Lower leg skin (tissue), 4 donors: Measurements from ENCODE around the gene VAV2. TPM values are rescaled to one million over a fixed set of nuclear protein-coding genes. Genes with fewer than 3 reads are reported as not detected.

Experiments
- DNase-seq, 2 donors: peaks; one replicate each; pipeline ENCODE4 v3.0.0-alpha.2; 2019; ENCODE audit warnings: low spot score in 2 of 2
- H3K4me3 ChIP-seq: fragments of 200-600 bp; sonication (generic); 2 replicates; pipeline ENCODE4 v1.5.1; 2017; ENCODE audit warnings: mild to moderate bottlenecking, low read depth; ENCODE audit not compliant: poor library complexity, severe bottlenecking
- CTCF ChIP-seq, 3 donors: fragments of 450-650 bp; IDR thresholded peaks; one replicate each; pipeline ENCODE4 v1.5.1; 2016; ENCODE audit warnings: antibody characterized with exemption in 3 of 3, mild to moderate bottlenecking in 3 of 3, moderate library complexity in 2 of 3
- POLR2A ChIP-seq, 2 donors: fragments of 450-650 bp; IDR thresholded peaks; one replicate each; pipeline ENCODE4 v1.6.1; 2016 to 2017; ENCODE audit warnings: antibody characterized with exemption in 2 of 2, mild to moderate bottlenecking in 1 of 2, moderate library complexity in 1 of 2
- whole genome bisulfite sequencing, 2 donors: methylation state at CpG; one replicate each; pipeline ENCODE4 v1.1.5; 2018; 5-methylcytosine and 5-hydroxymethylcytosine counted together
- intact Hi-C: fragments of 100-400 bp; cut with DNase I; formaldehyde crosslinking; loops from one replicate; pipeline ENCODE4 v1.15.0; 2023; ENCODE audit warnings: low total_unique reads
- total RNA-seq, 4 donors: library from RNA; depleted of rRNA; stranded (reverse); fragments of >200 nt; gene quantifications; one replicate each; pipeline ENCODE4 v1.1.0, GENCODE V29; 2016

VAV2 gene
- total RNA-seq, 4 donors from 2014 or later, result 6.8 to 9.1 (median 7.5) TPM

- 92 to 95% methylated on average over 39 to 40 of the region's 40 CpGs for WGBS, 2 donors
- DNase-seq, result no peak
- intact Hi-C loops, result no loop called here
Measured at GRCh38 chr9:133893191-133893994, 98.7 kb downstream of the VAV2 start.

GRCh38 chr9:133892193-133892920 lies 99.8 kb downstream of the VAV2 start:
- no peak for TF ChIP-seq POLR2A (IDR thresholded peaks at IDR 0.05)
- peak in 1 of 3 donors; percentile 74 for TF ChIP-seq CTCF (IDR thresholded peaks at IDR 0.05)
- no peak for DNase-seq
- H3K4me3 ChIP-seq, result no peak overlapping the region
- intact Hi-C loops, result no loop called here
- WGBS, 2 donors, result 85 to 86% methylated on average over 17 of the region's 17 CpGs

More at GRCh38 chr9:133893191-133893994, 98.7 kb downstream of the VAV2 start:
- TF ChIP-seq CTCF (IDR thresholded peaks at IDR 0.05), result no peak
- TF ChIP-seq POLR2A (IDR thresholded peaks at IDR 0.05), result no peak
- no peak overlapping the region for H3K4me3 ChIP-seq

- WGBS, 2 donors, result 83 to 90% methylated on average over 7 of the region's 7 CpGs
- DNase-seq, result no peak
- TF ChIP-seq CTCF (IDR thresholded peaks at IDR 0.05) (no peak), POLR2A (IDR thresholded peaks at IDR 0.05) (no peak)
- intact Hi-C loops, result no loop called here
- no peak overlapping the region for H3K4me3 ChIP-seq
Measured at GRCh38 chr9:133891741-133892140, 100.4 kb downstream of the VAV2 start.

- WGBS, 2 donors, result 89 to 94% methylated on average over 7 to 8 of the region's 8 CpGs
- TF ChIP-seq POLR2A (IDR thresholded peaks at IDR 0.05) (no peak), CTCF (IDR thresholded peaks at IDR 0.05) (no peak)
- intact Hi-C loops, result no loop called here
- DNase-seq, result no peak
- H3K4me3 ChIP-seq, result no peak overlapping the region
Measured at GRCh38 chr9:133890583-133890982, 101.5 kb downstream of the VAV2 start.

- no peak for DNase-seq
- TF ChIP-seq POLR2A (IDR thresholded peaks at IDR 0.05), result no peak
- TF ChIP-seq CTCF (IDR thresholded peaks at IDR 0.05), result no peak
- 76 to 78% methylated on average over 17 to 23 of the region's 24 CpGs for WGBS, 2 donors
- no peak overlapping the region for H3K4me3 ChIP-seq
- intact Hi-C loops, result no loop called here
Measured at GRCh38 chr9:133889584-133890301, 102.4 kb downstream of the VAV2 start.
